Liver (tissue), 4 donors: ENCODE results near the gene ORM2. TPM values are rescaled to one million over a fixed set of nuclear protein-coding genes. Genes with fewer than 3 reads are reported as not detected.

Source experiments
- polyA plus RNA-seq, 2 donors: library from polyadenylated mRNA; stranded (reverse) in 1 of 2; unstranded in 1 of 2; fragments of 200-250 nt in 1 of 2; fragments of >200 nt in 1 of 2; fragmentation: Nextera tagmentation in 1 of 2; extraction: Ambion mirVana in 1 of 2; gene quantifications; one replicate each; pipeline versions ENCODE4 v1.2.1 to v1.2.3, GENCODE V29; 2013 to 2015
- total RNA-seq, 2 donors: library from RNA; depleted of rRNA; stranded (reverse); fragments of >200 nt; gene quantifications; one replicate each; pipeline ENCODE4 v1.2.3, GENCODE V29; 2014
- donor health status: healthy.
- donor health status: healthy.
- donor health status: healthy.

Gene ORM2
- total and polyA plus RNA-seq, 4 donors: 276 to 7,373 (median 5,310) TPM

Other genes starting within 250 kb of the ORM2 start
- gene KIF12, start 230.6 kb upstream of the ORM2 start, total RNA-seq: 10 to 100 TPM in 1 of 2 donors, 1 to 10 TPM in 1; 3.8 to 11.5 TPM
- 10 to 100 TPM in 1 of 2 donors, 1 to 10 TPM in 1; 2.9 to 11.8 TPM for gene KIF12, start 230.6 kb upstream of the ORM2 start, polyA plus RNA-seq
- 10 to 100 TPM; 13.3 to 20.4 TPM for gene COL27A1, start 174.3 kb upstream of the ORM2 start, total RNA-seq
- gene COL27A1, start 174.3 kb upstream of the ORM2 start, polyA plus RNA-seq: 10 to 100 TPM in 1 of 2 donors, 1 to 10 TPM in 1; 7.0 to 10.7 TPM
- over 10,000 TPM in 1 of 2 donors, 1,000 to 10,000 TPM in 1; 1,297 to 35,782 TPM for gene ORM1, start 6.8 kb upstream of the ORM2 start, total RNA-seq
- gene ORM1, start 6.8 kb upstream of the ORM2 start, polyA plus RNA-seq: over 10,000 TPM; 38,408 to 69,591 TPM
- 10 to 100 TPM in 1 of 2 donors, 1 to 10 TPM in 1; 7.2 to 31.7 TPM for gene AKNA, start 58.1 kb downstream of the ORM2 start, total RNA-seq
- gene AKNA, start 58.1 kb downstream of the ORM2 start, polyA plus RNA-seq: 1 to 10 TPM; 4.2 to 6.6 TPM
- gene WHRN, start 175.6 kb downstream of the ORM2 start, total RNA-seq: 1 to 10 TPM in 1 of 2 donors, under 1 TPM in 1; 0.42 to 1.9 TPM
- gene WHRN, start 175.6 kb downstream of the ORM2 start, polyA plus RNA-seq: 1 to 10 TPM in 1 of 2 donors, under 1 TPM in 1; 0.67 to 1.1 TPM